Measurements from ENCODE around the gene CACHD1.

The CACHD1 gene

DNA sequence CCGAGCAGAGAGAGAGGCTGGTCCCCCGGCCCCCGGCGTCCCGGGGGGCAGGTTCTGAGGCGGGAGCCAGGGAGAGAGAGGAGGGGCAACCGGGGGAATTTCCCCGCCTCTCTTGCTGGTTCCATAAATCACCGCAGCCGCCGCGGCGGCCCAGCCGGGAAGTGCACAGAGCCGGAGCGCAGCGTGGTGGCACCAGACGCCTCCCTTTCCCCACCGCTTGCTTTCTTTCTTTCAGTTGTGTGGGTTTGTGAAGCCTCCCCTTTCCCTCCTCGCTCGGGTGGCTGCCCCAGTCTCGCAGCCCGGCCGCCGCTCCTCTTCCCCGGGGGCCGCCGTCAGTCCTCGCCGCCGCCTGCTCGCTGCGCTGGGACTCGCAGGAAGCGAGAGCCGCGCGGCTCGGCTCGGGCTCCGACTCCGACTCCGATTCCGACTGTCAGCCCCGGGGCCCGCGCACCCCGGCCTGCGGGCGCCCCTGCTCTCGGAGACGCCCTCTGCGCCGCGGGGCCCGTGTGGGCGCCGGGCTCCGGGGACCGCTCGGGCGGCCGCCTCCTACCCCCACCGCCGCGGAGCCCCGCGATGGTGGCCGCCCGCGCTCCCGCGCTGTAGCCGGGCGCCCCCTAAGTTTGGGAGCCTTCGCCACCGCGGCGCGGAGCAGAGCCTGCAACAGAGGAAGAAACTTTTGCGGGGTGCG is at the start of gene CACHD1:
Gene CACHD1, plus strand, starts transcription at position 153 of the 688 bp plus-strand sequence. CDS start 616 bp downstream, outside the sequence.
- Histone ChIP-seq H3K27ac (ENCODE audit: low read depth, low read length) (no peak within 1 kb of the TSS), H3K36me3 (ENCODE audit: control insufficient read depth in 1 of 2, insufficient read depth in 2 of 2, low read length in 2 of 2) (no peaks in the 10 kb centered on the region), H3K9me3 (ENCODE audit: control insufficient read depth in 1 of 2, low read length in 2 of 2) (no peaks in the 10 kb centered on the region), H3K4me1 (ENCODE audit: control insufficient read depth in 1 of 2, insufficient read depth in 2 of 2, low read length in 2 of 2) (peaks cover 18 to 25% of the 10 kb centered on the region in 2 donors), H3K9ac (ENCODE audit: low read depth in 1 of 2, low read length in 2 of 2) (peak within 1 kb of the TSS; percentile 35 to 58), H3K27me3 (ENCODE audit: control insufficient read depth in 1 of 2, insufficient read depth in 2 of 2, low read length in 2 of 2) (peaks cover 3 to 19% of the 10 kb centered on the region in 2 donors), H3K4me3 (ENCODE audit: low read depth in 1 of 2, low read length in 2 of 2) (peak within 1 kb of the TSS; percentile 76 to 78)

GRCh38 chr1:64421377-64421776 is 48.6 kb upstream of the CACHD1 start:
- H3K4me1 ChIP-seq (ENCODE audit: control insufficient read depth in 1 of 2, insufficient read depth in 2 of 2, low read length in 2 of 2): no peaks in the 10 kb centered on the region
- no peaks in the 10 kb centered on the region for H3K27me3 ChIP-seq (ENCODE audit: control insufficient read depth in 1 of 2, insufficient read depth in 2 of 2, low read length in 2 of 2)
- H3K27ac ChIP-seq (ENCODE audit: low read depth, low read length): no peak overlapping the region
- no peak overlapping the region for H3K9ac ChIP-seq (ENCODE audit: low read depth in 1 of 2, low read length in 2 of 2)
- no peaks in the 10 kb centered on the region for H3K9me3 ChIP-seq (ENCODE audit: control insufficient read depth in 1 of 2, low read length in 2 of 2)
- no peaks in the 10 kb centered on the region for H3K36me3 ChIP-seq (ENCODE audit: control insufficient read depth in 1 of 2, insufficient read depth in 2 of 2, low read length in 2 of 2)
- no peak overlapping the region for H3K4me3 ChIP-seq (ENCODE audit: low read depth in 1 of 2, low read length in 2 of 2)

- Histone ChIP-seq H3K36me3 (ENCODE audit: control insufficient read depth in 1 of 2, insufficient read depth in 2 of 2, low read length in 2 of 2) (no peaks in the 10 kb centered on the region), H3K9ac (ENCODE audit: low read depth in 1 of 2, low read length in 2 of 2) (no peak overlapping the region), H3K4me1 (ENCODE audit: control insufficient read depth in 1 of 2, insufficient read depth in 2 of 2, low read length in 2 of 2) (no peaks in the 10 kb centered on the region), H3K27ac (ENCODE audit: low read depth, low read length) (no peak overlapping the region), H3K4me3 (ENCODE audit: low read depth in 1 of 2, low read length in 2 of 2) (no peak overlapping the region), H3K9me3 (ENCODE audit: control insufficient read depth in 1 of 2, low read length in 2 of 2) (no peaks in the 10 kb centered on the region), H3K27me3 (ENCODE audit: control insufficient read depth in 1 of 2, insufficient read depth in 2 of 2, low read length in 2 of 2) (no peaks in the 10 kb centered on the region)
Measured at GRCh38 chr1:64423526-64423925, 46.4 kb upstream of the CACHD1 start.

GRCh38 chr1:64424412-64424811 is 45.5 kb upstream of the CACHD1 start:
- Histone ChIP-seq H3K36me3 (ENCODE audit: control insufficient read depth in 1 of 2, insufficient read depth in 2 of 2, low read length in 2 of 2) (no peaks in the 10 kb centered on the region), H3K27me3 (ENCODE audit: control insufficient read depth in 1 of 2, insufficient read depth in 2 of 2, low read length in 2 of 2) (no peaks in the 10 kb centered on the region), H3K9me3 (ENCODE audit: control insufficient read depth in 1 of 2, low read length in 2 of 2) (no peaks in the 10 kb centered on the region), H3K4me1 (ENCODE audit: control insufficient read depth in 1 of 2, insufficient read depth in 2 of 2, low read length in 2 of 2) (no peaks in the 10 kb centered on the region), H3K9ac (ENCODE audit: low read depth in 1 of 2, low read length in 2 of 2) (no peak overlapping the region), H3K4me3 (ENCODE audit: low read depth in 1 of 2, low read length in 2 of 2) (no peak overlapping the region), H3K27ac (ENCODE audit: low read depth, low read length) (no peak overlapping the region)

GRCh38 chr1:64425521-64425920 is 44.4 kb upstream of the CACHD1 start:
- H3K4me3 ChIP-seq (ENCODE audit: low read depth in 1 of 2, low read length in 2 of 2): no peak overlapping the region
- no peak overlapping the region for H3K27ac ChIP-seq (ENCODE audit: low read depth, low read length)
- no peaks in the 10 kb centered on the region for H3K4me1 ChIP-seq (ENCODE audit: control insufficient read depth in 1 of 2, insufficient read depth in 2 of 2, low read length in 2 of 2)
- H3K36me3 ChIP-seq (ENCODE audit: control insufficient read depth in 1 of 2, insufficient read depth in 2 of 2, low read length in 2 of 2): no peaks in the 10 kb centered on the region
- no peaks in the 10 kb centered on the region for H3K27me3 ChIP-seq (ENCODE audit: control insufficient read depth in 1 of 2, insufficient read depth in 2 of 2, low read length in 2 of 2)
- H3K9ac ChIP-seq (ENCODE audit: low read depth in 1 of 2, low read length in 2 of 2): no peak overlapping the region
- H3K9me3 ChIP-seq (ENCODE audit: control insufficient read depth in 1 of 2, low read length in 2 of 2): no peaks in the 10 kb centered on the region

GRCh38 chr1:64426681-64427080 is 43.2 kb upstream of the CACHD1 start:
- Histone ChIP-seq H3K4me3 (ENCODE audit: low read depth in 1 of 2, low read length in 2 of 2) (no peak overlapping the region), H3K9me3 (ENCODE audit: control insufficient read depth in 1 of 2, low read length in 2 of 2) (no peaks in the 10 kb centered on the region)

DNA sequence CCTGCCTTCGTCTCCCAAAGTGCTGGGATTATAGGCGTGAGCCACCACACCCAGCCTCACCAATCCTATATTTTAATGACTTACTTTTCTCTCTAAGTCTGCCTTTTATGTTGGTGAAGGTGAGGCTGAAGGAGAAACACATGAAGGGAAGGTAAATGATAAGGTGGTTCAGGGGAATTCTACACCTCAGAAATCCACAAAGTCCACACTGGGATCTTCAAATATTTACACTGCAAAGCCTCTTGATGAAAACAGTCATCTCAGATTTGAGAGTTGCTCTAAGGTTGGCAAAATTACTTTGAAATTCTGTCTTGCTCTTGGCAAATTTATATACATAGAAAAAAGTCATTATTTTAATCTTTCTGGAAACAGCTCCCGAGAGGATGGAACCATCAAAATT is 42.0 kb upstream of the CACHD1 start:
- Histone ChIP-seq H3K4me3 (ENCODE audit: low read depth in 1 of 2, low read length in 2 of 2) (no peak overlapping the region), H3K4me1 (ENCODE audit: control insufficient read depth in 1 of 2, insufficient read depth in 2 of 2, low read length in 2 of 2) (no peaks in the 10 kb centered on the region), H3K27ac (ENCODE audit: low read depth, low read length) (no peak overlapping the region), H3K9ac (ENCODE audit: low read depth in 1 of 2, low read length in 2 of 2) (no peak overlapping the region), H3K36me3 (ENCODE audit: control insufficient read depth in 1 of 2, insufficient read depth in 2 of 2, low read length in 2 of 2) (no peaks in the 10 kb centered on the region), H3K27me3 (ENCODE audit: control insufficient read depth in 1 of 2, insufficient read depth in 2 of 2, low read length in 2 of 2) (no peaks in the 10 kb centered on the region), H3K9me3 (ENCODE audit: control insufficient read depth in 1 of 2, low read length in 2 of 2) (no peaks in the 10 kb centered on the region)

More at GRCh38 chr1:64426681-64427080, 43.2 kb upstream of the CACHD1 start:
- H3K27ac ChIP-seq (ENCODE audit: low read depth, low read length): no peak overlapping the region
- H3K27me3 ChIP-seq (ENCODE audit: control insufficient read depth in 1 of 2, insufficient read depth in 2 of 2, low read length in 2 of 2): no peaks in the 10 kb centered on the region
- H3K36me3 ChIP-seq (ENCODE audit: control insufficient read depth in 1 of 2, insufficient read depth in 2 of 2, low read length in 2 of 2): no peaks in the 10 kb centered on the region
- no peak overlapping the region for H3K9ac ChIP-seq (ENCODE audit: low read depth in 1 of 2, low read length in 2 of 2)
- H3K4me1 ChIP-seq (ENCODE audit: control insufficient read depth in 1 of 2, insufficient read depth in 2 of 2, low read length in 2 of 2): no peaks in the 10 kb centered on the region

DNA sequence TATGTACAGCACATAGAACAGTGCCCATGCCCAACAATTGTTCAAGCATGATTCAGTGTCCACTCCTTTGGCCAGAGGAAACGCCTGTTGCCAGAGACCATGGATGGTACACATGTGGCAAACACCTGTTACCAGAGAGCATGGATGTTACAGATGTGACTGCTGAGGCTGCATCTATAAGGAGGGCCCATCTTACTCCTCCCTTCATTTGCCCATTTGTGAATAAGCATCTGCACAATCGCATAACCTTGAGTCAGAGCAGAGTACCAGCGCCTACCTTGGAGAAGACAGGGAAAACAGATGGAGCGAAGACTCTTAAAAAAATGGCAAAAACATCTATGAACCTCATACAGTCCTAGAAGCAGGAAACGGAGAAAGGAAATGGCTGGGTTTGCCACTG is 36.6 kb upstream of the CACHD1 start:
- Histone ChIP-seq H3K9ac (ENCODE audit: low read depth in 1 of 2, low read length in 2 of 2) (no peak overlapping the region), H3K27ac (ENCODE audit: low read depth, low read length) (no peak overlapping the region), H3K9me3 (ENCODE audit: control insufficient read depth in 1 of 2, low read length in 2 of 2) (no peaks in the 10 kb centered on the region)

DNA sequence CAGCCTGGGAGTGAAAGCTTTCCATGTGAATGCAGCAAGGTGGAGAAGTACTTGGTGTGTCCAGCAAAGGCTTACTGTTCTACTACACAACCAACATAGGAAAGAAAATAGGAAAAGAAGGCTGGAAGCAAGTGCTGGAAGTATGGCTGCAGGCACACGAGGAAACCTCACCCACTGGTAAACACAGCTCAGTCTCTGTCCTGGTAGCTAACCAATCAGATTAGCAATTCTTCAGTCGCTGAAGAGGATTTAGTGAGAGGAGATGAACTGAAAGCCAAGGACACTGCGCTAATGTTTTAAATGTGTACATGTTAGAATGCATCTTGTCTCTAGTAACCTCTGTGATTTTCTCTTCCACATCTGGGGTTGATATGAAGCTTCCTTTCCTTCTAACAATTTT is 36.2 kb upstream of the CACHD1 start:
- Histone ChIP-seq H3K9me3 (ENCODE audit: control insufficient read depth in 1 of 2, low read length in 2 of 2) (no peaks in the 10 kb centered on the region), H3K27ac (ENCODE audit: low read depth, low read length) (no peak overlapping the region), H3K36me3 (ENCODE audit: control insufficient read depth in 1 of 2, insufficient read depth in 2 of 2, low read length in 2 of 2) (no peaks in the 10 kb centered on the region), H3K27me3 (ENCODE audit: control insufficient read depth in 1 of 2, insufficient read depth in 2 of 2, low read length in 2 of 2) (no peaks in the 10 kb centered on the region), H3K4me3 (ENCODE audit: low read depth in 1 of 2, low read length in 2 of 2) (no peak overlapping the region), H3K4me1 (ENCODE audit: control insufficient read depth in 1 of 2, insufficient read depth in 2 of 2, low read length in 2 of 2) (no peaks in the 10 kb centered on the region), H3K9ac (ENCODE audit: low read depth in 1 of 2, low read length in 2 of 2) (no peak overlapping the region)

More for the DNA sequence above, 36.6 kb upstream of the CACHD1 start:
- H3K27me3 ChIP-seq (ENCODE audit: control insufficient read depth in 1 of 2, insufficient read depth in 2 of 2, low read length in 2 of 2): no peaks in the 10 kb centered on the region
- no peak overlapping the region for H3K4me3 ChIP-seq (ENCODE audit: low read depth in 1 of 2, low read length in 2 of 2)
- no peaks in the 10 kb centered on the region for H3K36me3 ChIP-seq (ENCODE audit: control insufficient read depth in 1 of 2, insufficient read depth in 2 of 2, low read length in 2 of 2)
- H3K4me1 ChIP-seq (ENCODE audit: control insufficient read depth in 1 of 2, insufficient read depth in 2 of 2, low read length in 2 of 2): no peaks in the 10 kb centered on the region

DNA sequence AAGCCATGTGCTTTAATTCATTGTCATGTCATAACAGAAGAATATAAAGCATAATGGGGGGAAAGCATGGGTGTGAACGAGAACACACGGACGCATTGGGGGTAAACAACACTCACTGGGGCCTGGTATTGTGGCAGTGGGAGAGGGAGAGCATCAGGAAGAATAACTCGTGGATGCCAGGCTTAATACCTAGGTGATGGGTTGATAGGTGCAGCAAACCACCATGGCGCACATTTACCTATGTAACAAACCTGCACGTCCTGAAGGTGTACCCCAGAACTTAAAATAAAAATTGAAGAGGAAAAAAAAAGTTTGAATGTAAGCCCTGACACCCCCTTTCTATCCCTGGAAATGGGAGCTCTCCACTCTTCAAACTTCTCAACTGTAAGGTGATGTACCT is 34.9 kb upstream of the CACHD1 start:
- H3K4me1 ChIP-seq (ENCODE audit: control insufficient read depth in 1 of 2, insufficient read depth in 2 of 2, low read length in 2 of 2): no peaks in the 10 kb centered on the region
- no peaks in the 10 kb centered on the region for H3K36me3 ChIP-seq (ENCODE audit: control insufficient read depth in 1 of 2, insufficient read depth in 2 of 2, low read length in 2 of 2)
- no peaks in the 10 kb centered on the region for H3K27me3 ChIP-seq (ENCODE audit: control insufficient read depth in 1 of 2, insufficient read depth in 2 of 2, low read length in 2 of 2)
- H3K9me3 ChIP-seq (ENCODE audit: control insufficient read depth in 1 of 2, low read length in 2 of 2): no peaks in the 10 kb centered on the region
- no peak overlapping the region for H3K27ac ChIP-seq (ENCODE audit: low read depth, low read length)
- no peak overlapping the region for H3K4me3 ChIP-seq (ENCODE audit: low read depth in 1 of 2, low read length in 2 of 2)
- H3K9ac ChIP-seq (ENCODE audit: low read depth in 1 of 2, low read length in 2 of 2): no peak overlapping the region
